Gastrocnemius medialis (tissue), 4 donors: ENCODE data around the gene HERC2. TPM values are rescaled to one million over a fixed set of nuclear protein-coding genes. Genes with fewer than 3 reads are reported as not detected.
"Not testable (repeated sequence)": the region's sequence is repeated elsewhere in the genome, so short reads cannot be mapped to it uniquely, and the experiment has no call there.

Source experiments
- ATAC-seq, 2 donors: fragments of 150-250 bp; one replicate each; pipeline ENCODE4 v1.9.1; 2016
- DNase-seq, 2 donors: peaks; one replicate each; pipeline ENCODE4 v3.0.0-alpha.2; 2019
- H3K27ac ChIP-seq, 4 donors: fragments of 200-600 bp; sonication (generic); 1 replicate in 1 of 4; 2 replicates in 3 of 4; pipeline ENCODE4 v1.5.1; 2016 to 2018; ENCODE audit warnings: mild to moderate bottlenecking in 2 of 4, moderate library complexity in 1 of 4
- H3K27me3 ChIP-seq, 3 donors: fragments of 200-600 bp; sonication (generic) in 2 of 3; 1 replicate in 1 of 3; 2 replicates in 2 of 3; pipeline versions ENCODE4 v1.5.1 to v1.6.0; 2016 to 2019; ENCODE audit warnings: mild to moderate bottlenecking in 1 of 3, moderate library complexity in 1 of 3
- H3K36me3 ChIP-seq, 2 donors: fragments of 200-600 bp; sonication (generic) in 1 of 2; one replicate each; pipeline ENCODE4 v1.5.1; 2017 to 2018
- H3K4me1 ChIP-seq, 2 donors: fragments of 200-600 bp; sonication (generic) in 1 of 2; one replicate each; pipeline ENCODE4 v1.5.1; 2016 to 2017; ENCODE audit warnings: mild to moderate bottlenecking in 2 of 2
- H3K4me3 ChIP-seq, 4 donors: fragments of 200-600 bp; sonication (generic) in 3 of 4; 1 replicate in 1 of 4; 2 replicates in 3 of 4; pipeline ENCODE4 v1.5.1; 2016 to 2019; ENCODE audit warnings: mild to moderate bottlenecking in 2 of 4
- H3K9me3 ChIP-seq, 3 donors: fragments of 200-600 bp; sonication (generic) in 2 of 3; 1 replicate in 1 of 3; 2 replicates in 2 of 3; pipeline ENCODE4 v1.5.1; 2016 to 2019
- POLR2A ChIP-seq, 2 donors: fragments of 450-650 bp; IDR thresholded peaks; one replicate each; pipeline ENCODE4 v1.6.1; 2017; ENCODE audit warnings: antibody characterized with exemption in 2 of 2, mild to moderate bottlenecking in 2 of 2, moderate library complexity in 2 of 2
- in situ Hi-C, 4 donors: fragments of 200-750 bp; cut with MboI; loops; one replicate each; pipeline versions ENCODE4 v1.15.0 to v1.8.0; 2017; ENCODE audit warnings: low sequenced_read_pairs in 4 of 4
- intact Hi-C: fragments of 100-400 bp; cut with DNase I; formaldehyde crosslinking; loops from one replicate; pipeline ENCODE4 v1.15.1; 2023; ENCODE audit warnings: low total_unique reads
- total RNA-seq, 4 donors: library from RNA; depleted of rRNA; stranded (reverse); fragments of >200 nt; gene quantifications; one replicate each; pipeline versions ENCODE4 v1.1.0 to v1.2.3, GENCODE V29; 2016
- TF ChIP-seq, protein P1 (sequence below), 5 experiments: fragments of 450-650 bp in 3 of 5; fragments of 200-600 bp in 2 of 5; sonication (generic) in 2 of 5; IDR thresholded peaks in 4 of 5; conservative IDR thresholded peaks in 1 of 5; 1 replicate in 4 of 5; 2 replicates in 1 of 5; pipeline ENCODE4 v1.5.1; 2016 to 2019; ENCODE audit warnings: antibody characterized with exemption in 5 of 5, mild to moderate bottlenecking in 3 of 5, moderate library complexity in 3 of 5

Gene HERC2
- total RNA-seq, 4 donors from 2014 or later: 46.8 to 92.7 (median 62.2) TPM

DNA sequence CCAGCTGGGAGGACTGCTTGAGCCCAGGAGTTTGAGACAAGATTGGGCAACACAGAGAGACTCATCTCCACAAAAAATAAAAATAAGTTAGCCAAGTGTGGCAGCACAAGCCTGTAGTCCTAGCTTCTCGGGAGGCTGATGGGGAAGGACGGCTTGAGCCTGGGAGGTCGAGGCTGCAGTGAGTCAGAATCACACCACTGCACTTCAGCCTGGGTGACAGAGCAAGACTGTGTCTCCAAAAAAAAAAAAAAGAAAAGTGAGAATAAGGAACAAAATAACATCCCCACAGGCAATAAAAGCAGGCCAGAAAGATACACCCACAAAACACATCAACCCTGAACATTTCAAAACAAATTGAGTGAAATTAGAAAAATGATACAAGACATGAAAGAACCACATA is 174.2 kb downstream of the HERC2 start:
- in situ Hi-C loops: no loop called here
- H3K36me3 ChIP-seq: peaks cover 0 to 29% of the 10 kb centered on the region in 2 donors

GRCh38 chr15:28145419-28145818 is 176.6 kb downstream of the HERC2 start:
- H3K27me3 ChIP-seq, ATAC-seq, DNase-seq, in situ Hi-C loops, intact Hi-C loops, H3K4me1 ChIP-seq, H3K27ac ChIP-seq, H3K9me3 ChIP-seq, H3K4me3 ChIP-seq: not testable (repeated sequence)
- peaks cover 0 to 48% of the 10 kb centered on the region in 2 donors for H3K36me3 ChIP-seq

More for the DNA sequence above, 174.2 kb downstream of the HERC2 start:
- H3K4me3 ChIP-seq: no peak overlapping the region
- TF ChIP-seq, protein P1, sequence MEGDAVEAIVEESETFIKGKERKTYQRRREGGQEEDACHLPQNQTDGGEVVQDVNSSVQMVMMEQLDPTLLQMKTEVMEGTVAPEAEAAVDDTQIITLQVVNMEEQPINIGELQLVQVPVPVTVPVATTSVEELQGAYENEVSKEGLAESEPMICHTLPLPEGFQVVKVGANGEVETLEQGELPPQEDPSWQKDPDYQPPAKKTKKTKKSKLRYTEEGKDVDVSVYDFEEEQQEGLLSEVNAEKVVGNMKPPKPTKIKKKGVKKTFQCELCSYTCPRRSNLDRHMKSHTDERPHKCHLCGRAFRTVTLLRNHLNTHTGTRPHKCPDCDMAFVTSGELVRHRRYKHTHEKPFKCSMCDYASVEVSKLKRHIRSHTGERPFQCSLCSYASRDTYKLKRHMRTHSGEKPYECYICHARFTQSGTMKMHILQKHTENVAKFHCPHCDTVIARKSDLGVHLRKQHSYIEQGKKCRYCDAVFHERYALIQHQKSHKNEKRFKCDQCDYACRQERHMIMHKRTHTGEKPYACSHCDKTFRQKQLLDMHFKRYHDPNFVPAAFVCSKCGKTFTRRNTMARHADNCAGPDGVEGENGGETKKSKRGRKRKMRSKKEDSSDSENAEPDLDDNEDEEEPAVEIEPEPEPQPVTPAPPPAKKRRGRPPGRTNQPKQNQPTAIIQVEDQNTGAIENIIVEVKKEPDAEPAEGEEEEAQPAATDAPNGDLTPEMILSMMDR (IDR thresholded peaks at IDR 0.05 in 4 of 5, conservative IDR thresholded peaks at IDR 0.05 in 1 of 5): no peak
- no peak for TF ChIP-seq POLR2A (IDR thresholded peaks at IDR 0.05)
- no peaks in the 10 kb centered on the region for H3K4me1 ChIP-seq
- no peak overlapping the region for H3K27ac ChIP-seq
- intact Hi-C loops: no loop called here
- no peaks in the 10 kb centered on the region for H3K9me3 ChIP-seq
- no peak for DNase-seq
- ATAC-seq: no peak
- H3K27me3 ChIP-seq: no peaks in the 10 kb centered on the region

- intact Hi-C loops: no loop called here
- Histone ChIP-seq H3K4me1 (no peaks in the 10 kb centered on the region), H3K27ac (no peak overlapping the region), H3K27me3 (no peaks in the 10 kb centered on the region), H3K4me3 (no peak overlapping the region), H3K9me3 (no peaks in the 10 kb centered on the region), H3K36me3 (peaks cover 0 to 57% of the 10 kb centered on the region in 2 donors)
- ATAC-seq (no peak), DNase-seq (no peak)
- no peak for TF ChIP-seq POLR2A (IDR thresholded peaks at IDR 0.05)
- TF ChIP-seq, protein P1 (IDR thresholded peaks at IDR 0.05 in 4 of 5, conservative IDR thresholded peaks at IDR 0.05 in 1 of 5): no peak
- in situ Hi-C loops: no loop called here
These were observed 181.9 kb downstream of the HERC2 start for GRCh38 chr15:28140062-28140461.

- H3K27ac ChIP-seq, ATAC-seq, H3K4me1 ChIP-seq, DNase-seq, H3K27me3 ChIP-seq, intact Hi-C loops, H3K4me3 ChIP-seq, in situ Hi-C loops, H3K9me3 ChIP-seq: not testable (repeated sequence)
- peaks cover 0 to 49% of the 10 kb centered on the region in 2 donors for H3K36me3 ChIP-seq
These were observed 184.5 kb downstream of the HERC2 start for GRCh38 chr15:28137408-28138039.

- H3K27ac ChIP-seq, H3K9me3 ChIP-seq, H3K4me1 ChIP-seq, in situ Hi-C loops, intact Hi-C loops, H3K27me3 ChIP-seq, DNase-seq, H3K4me3 ChIP-seq, ATAC-seq: not testable (repeated sequence)
- peaks cover 0 to 52% of the 10 kb centered on the region in 2 donors for H3K36me3 ChIP-seq
These were observed 185.6 kb downstream of the HERC2 start for GRCh38 chr15:28136236-28136904.

GRCh38 chr15:28133281-28133680 is 188.7 kb downstream of the HERC2 start:
- intact Hi-C loops: no loop called here
- TF ChIP-seq, protein P1 (IDR thresholded peaks at IDR 0.05 in 4 of 5, conservative IDR thresholded peaks at IDR 0.05 in 1 of 5): no peak
- no peak for TF ChIP-seq POLR2A (IDR thresholded peaks at IDR 0.05)
- Histone ChIP-seq H3K4me3 (no peak overlapping the region), H3K27me3 (no peaks in the 10 kb centered on the region), H3K4me1 (no peaks in the 10 kb centered on the region), H3K36me3 (peaks cover 0 to 42% of the 10 kb centered on the region in 2 donors), H3K27ac (no peak overlapping the region), H3K9me3 (no peaks in the 10 kb centered on the region)
- in situ Hi-C loops: no loop called here
- no peak for DNase-seq
- ATAC-seq: no peak
